HG02588 (cell line): ENCODE results near the gene TMEM11.

Source experiments
- ATAC-seq: cut with Tn5 transposase; IDR thresholded peaks from one replicate; pipeline ENCODE4 v1.9.1; 2021; ENCODE audit warnings: mild to moderate bottlenecking, moderate library complexity; ENCODE audit not compliant: unreplicated experiment

Gene TMEM11

DNA sequence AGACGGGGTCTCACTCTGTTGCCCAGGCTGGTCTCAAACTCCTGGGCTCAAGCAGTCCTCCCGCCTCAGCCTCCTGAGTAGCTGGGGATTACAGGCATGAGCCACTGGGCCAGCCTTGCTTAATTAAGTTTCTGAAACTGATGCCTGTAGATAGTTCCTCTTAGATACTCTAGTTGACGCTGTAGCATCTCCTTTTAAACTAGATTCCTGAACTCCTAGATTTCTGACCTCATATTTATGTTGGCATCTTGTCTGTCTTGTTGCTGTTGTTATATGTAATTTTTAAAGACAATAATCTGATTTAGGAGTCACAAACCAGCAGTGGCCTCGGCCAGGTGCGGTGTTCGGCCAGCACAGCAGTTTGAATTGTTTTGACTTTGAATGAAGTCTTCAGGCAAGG lies 49.7 kb downstream of the TMEM11 start:
- ATAC-seq: no peak

GRCh38 chr17:21163101-21163500 lies 50.9 kb downstream of the TMEM11 start:
- ATAC-seq: no peak

DNA sequence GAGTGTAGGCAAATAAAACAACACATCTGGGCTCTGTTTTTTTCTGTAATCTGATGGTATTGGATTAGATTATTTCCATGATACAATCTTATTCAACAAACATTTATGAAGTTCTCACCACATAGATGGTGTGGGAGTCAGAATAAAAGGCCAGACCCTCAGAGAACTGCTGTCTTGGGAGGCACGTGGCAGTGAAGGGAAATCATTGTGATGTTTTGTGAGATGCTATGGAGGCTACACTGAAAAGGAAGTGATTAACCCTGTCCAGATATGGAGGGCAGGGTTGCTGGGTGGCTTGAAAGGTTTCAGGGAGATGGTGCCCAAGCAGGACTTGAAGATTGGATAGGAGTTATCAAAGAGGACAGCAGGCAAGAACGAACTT lies 51.6 kb downstream of the TMEM11 start:
- ATAC-seq: no peak

DNA sequence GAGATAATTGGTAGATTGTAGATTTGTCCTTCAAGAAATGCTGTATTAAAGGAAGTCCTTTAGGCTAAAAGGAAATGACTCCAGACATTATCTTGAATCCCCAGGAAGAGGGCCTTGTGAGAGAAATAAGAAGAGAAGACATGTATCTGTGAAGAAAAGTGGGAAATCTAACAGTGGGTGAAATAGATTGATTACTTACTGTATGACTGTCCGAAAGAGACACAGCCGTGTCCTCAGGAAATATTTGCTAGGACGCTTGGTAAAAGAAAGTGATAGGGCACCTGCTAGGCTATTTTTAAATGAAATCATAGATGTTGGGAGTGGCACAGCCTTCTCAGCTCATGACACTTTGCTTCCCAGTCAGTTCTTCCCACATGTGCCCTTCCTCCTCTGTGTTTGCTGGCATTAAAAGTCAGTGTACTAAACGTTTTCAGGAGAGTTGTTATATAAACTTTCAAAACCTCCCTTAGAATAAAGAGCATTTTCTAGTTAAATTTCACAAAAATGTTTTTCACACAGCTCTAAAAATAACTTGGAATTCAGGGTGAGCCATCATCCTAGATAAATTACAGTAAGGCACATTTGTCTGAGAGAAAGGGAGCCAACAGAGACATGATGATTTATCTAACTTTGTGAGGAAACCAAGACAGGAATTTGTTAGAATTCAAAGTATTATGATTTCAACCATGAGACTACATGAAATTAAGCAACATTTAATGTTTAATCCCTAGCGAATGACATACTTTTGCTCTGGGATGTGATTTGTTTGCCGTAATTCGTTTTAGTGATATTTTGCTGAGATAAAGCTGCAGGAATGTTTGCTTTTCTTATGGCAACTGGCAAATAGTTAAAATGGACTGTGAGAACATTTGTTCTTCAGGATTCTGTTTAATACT lies 52.2 kb downstream of the TMEM11 start:
- ATAC-seq: no peak

DNA sequence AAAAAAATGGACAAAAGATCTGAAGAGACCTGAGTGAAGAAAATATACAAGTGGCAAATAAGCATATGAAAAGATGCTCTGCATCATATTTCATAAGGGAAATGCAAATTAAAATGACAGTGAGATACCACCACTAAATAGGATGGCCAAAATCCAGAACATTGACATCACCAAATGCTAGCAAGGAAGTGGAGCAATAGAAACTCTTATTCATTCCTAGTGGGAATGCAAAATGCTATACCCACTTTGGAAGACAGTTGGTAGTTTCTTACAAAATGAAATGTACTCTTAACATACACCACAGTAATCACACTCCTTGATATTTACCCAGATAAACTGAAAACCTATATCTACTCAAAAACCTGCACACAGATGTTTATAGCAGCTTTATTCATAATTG lies 53.6 kb downstream of the TMEM11 start:
- no peak for ATAC-seq

- ATAC-seq: no peak
These were observed 56.2 kb downstream of the TMEM11 start for GRCh38 chr17:21157586-21158370.

DNA sequence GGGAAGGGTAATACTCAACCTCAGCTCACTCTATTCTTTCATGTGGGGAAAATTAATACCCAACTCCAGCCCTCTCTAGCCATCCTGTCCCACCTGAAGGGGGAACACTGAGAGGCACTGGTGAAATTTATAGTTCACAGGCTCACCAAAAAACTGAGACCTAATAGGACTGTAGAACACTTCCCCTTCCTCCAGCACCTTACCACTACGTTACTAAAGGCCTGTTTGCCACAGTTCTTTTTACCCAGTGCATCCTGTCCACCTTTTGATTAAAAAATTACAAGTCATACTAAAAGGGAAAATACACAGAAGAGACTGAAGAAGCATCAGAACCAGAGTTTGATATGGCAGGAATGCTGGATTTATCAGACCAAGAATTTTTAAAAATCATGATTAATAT lies 61.2 kb downstream of the TMEM11 start:
- no peak for ATAC-seq

DNA sequence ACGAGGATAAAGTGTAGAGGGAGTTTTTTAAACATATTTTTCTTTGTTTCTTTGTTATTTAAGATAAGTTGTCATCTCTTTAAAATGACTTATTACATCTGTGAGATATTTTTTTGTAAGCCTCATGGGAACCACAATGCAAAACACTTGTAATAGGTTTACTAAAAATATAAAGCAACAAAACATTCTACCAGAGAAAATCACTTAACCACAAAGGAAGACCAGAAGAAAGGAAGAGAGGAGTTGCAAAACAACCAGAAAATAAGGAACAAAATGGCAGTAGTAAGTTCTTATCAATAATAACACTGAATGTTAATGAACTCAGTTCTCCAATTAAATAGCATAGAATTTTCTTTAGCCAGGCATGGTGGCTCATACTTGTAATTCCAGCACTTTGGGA lies 64.3 kb downstream of the TMEM11 start:
- no peak for ATAC-seq
